ENCODE measurements around the gene COX6B2.

DNA sequence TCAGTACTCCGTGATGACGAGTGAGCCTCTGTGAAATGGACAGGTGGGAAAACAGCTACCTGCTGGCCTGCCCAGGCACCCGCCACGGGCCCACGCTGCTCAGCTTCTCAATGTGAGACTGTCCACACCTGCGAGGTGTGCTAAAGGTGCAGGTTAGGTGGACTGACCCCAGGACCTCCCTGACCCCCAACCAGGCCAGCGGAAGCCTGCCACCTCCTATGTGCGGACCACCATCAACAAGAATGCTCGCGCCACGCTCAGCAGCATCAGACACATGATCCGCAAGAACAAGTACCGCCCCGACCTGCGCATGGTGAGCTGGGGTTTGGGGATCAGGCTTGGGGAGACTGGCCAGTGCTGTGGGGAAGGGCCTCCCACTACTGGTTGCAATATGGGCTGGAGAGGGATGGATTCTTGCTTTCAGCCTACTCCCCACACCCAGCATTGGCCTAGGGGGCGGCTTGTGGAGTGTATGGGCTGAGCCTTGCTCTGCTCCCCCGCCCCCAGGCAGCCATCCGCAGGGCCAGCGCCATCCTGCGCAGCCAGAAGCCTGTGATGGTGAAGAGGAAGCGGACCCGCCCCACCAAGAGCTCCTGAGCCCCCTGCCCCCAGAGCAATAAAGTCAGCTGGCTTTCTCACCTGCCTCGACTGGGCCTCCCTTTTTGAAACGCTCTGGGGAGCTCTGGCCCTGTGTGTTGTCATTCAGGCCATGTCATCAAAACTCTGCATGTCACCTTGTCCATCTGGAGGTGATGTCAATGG is 33.4 kb upstream of the COX6B2 start:
- TF ChIP-seq, protein P1, sequence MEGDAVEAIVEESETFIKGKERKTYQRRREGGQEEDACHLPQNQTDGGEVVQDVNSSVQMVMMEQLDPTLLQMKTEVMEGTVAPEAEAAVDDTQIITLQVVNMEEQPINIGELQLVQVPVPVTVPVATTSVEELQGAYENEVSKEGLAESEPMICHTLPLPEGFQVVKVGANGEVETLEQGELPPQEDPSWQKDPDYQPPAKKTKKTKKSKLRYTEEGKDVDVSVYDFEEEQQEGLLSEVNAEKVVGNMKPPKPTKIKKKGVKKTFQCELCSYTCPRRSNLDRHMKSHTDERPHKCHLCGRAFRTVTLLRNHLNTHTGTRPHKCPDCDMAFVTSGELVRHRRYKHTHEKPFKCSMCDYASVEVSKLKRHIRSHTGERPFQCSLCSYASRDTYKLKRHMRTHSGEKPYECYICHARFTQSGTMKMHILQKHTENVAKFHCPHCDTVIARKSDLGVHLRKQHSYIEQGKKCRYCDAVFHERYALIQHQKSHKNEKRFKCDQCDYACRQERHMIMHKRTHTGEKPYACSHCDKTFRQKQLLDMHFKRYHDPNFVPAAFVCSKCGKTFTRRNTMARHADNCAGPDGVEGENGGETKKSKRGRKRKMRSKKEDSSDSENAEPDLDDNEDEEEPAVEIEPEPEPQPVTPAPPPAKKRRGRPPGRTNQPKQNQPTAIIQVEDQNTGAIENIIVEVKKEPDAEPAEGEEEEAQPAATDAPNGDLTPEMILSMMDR (IDR thresholded peaks at IDR 0.05) = no peak
- TF ChIP-seq POLR2A (IDR thresholded peaks at IDR 0.05) = no peak
